KMS-11 (cell line): ENCODE data around the gene SPTAN1.
"Not testable (repeated sequence)": the region's sequence is repeated elsewhere in the genome, so short reads cannot be mapped to it uniquely, and the experiment has no call there.

Experiments
- H2AFZ ChIP-seq: fragments of 200-600 bp; sonication (generic); 2 replicates; pipeline ENCODE4 v1.6.1; 2016; ENCODE audit warnings: antibody characterized with exemption, mixed run types, low read depth
- H3K27ac ChIP-seq: fragments of 200-600 bp; sonication (generic); 2 replicates; pipeline ENCODE4 v1.6.1; 2016; ENCODE audit warnings: mild to moderate bottlenecking, mixed run types
- H3K27me3 ChIP-seq: fragments of 200-600 bp; sonication (generic); 2 replicates; pipeline ENCODE4 v1.6.1; 2017; ENCODE audit warnings: mild to moderate bottlenecking, low read depth, mixed run types, moderate library complexity; ENCODE audit not compliant: insufficient read depth
- H3K36me3 ChIP-seq: fragments of 200-600 bp; sonication (generic); 2 replicates; pipeline ENCODE4 v1.6.1; 2017; ENCODE audit warnings: mild to moderate bottlenecking, mixed run types; ENCODE audit not compliant: insufficient read depth
- H3K4me1 ChIP-seq: fragments of 200-600 bp; sonication (generic); 2 replicates; pipeline ENCODE4 v1.6.1; 2016; ENCODE audit warnings: mild to moderate bottlenecking, low read depth, mixed run types; ENCODE audit not compliant: poor library complexity, severe bottlenecking
- H3K4me2 ChIP-seq: fragments of 200-600 bp; sonication (generic); 2 replicates; pipeline ENCODE4 v1.7.0; 2016; ENCODE audit warnings: mild to moderate bottlenecking, mixed run types
- H3K4me3 ChIP-seq: fragments of 200-600 bp; sonication (generic); IDR thresholded peaks from 2 replicates; pipeline ENCODE4 v1.6.1; 2017; ENCODE audit warnings: low read depth, low read length, mixed read lengths; ENCODE audit not compliant: insufficient read depth
- H3K79me2 ChIP-seq: fragments of 200-600 bp; sonication (generic); 2 replicates; pipeline ENCODE4 v1.6.1; 2016; ENCODE audit warnings: low read depth, mixed run types; ENCODE audit not compliant: insufficient read depth
- H3K9ac ChIP-seq: fragments of 200-600 bp; sonication (generic); 2 replicates; pipeline ENCODE4 v1.6.1; 2016; ENCODE audit warnings: mild to moderate bottlenecking, mixed run types
- H4K20me1 ChIP-seq: fragments of 200-600 bp; sonication (generic); 2 replicates; pipeline ENCODE4 v1.6.1; 2016; ENCODE audit warnings: mild to moderate bottlenecking, mixed run types; ENCODE audit not compliant: insufficient read depth
- TF ChIP-seq, protein P1 (sequence below): fragments of 200-600 bp; sonication (generic); conservative IDR thresholded peaks from 2 replicates; pipeline ENCODE4 v1.6.1; 2017; ENCODE audit warnings: low read depth, mild to moderate bottlenecking, antibody characterized with exemption, low read length, moderate library complexity, mixed read lengths

Gene SPTAN1

GRCh38 chr9:128505414-128505765 is 47.0 kb upstream of the SPTAN1 start:
- H3K4me3 ChIP-seq: no peak overlapping the region
- TF ChIP-seq, protein P1, sequence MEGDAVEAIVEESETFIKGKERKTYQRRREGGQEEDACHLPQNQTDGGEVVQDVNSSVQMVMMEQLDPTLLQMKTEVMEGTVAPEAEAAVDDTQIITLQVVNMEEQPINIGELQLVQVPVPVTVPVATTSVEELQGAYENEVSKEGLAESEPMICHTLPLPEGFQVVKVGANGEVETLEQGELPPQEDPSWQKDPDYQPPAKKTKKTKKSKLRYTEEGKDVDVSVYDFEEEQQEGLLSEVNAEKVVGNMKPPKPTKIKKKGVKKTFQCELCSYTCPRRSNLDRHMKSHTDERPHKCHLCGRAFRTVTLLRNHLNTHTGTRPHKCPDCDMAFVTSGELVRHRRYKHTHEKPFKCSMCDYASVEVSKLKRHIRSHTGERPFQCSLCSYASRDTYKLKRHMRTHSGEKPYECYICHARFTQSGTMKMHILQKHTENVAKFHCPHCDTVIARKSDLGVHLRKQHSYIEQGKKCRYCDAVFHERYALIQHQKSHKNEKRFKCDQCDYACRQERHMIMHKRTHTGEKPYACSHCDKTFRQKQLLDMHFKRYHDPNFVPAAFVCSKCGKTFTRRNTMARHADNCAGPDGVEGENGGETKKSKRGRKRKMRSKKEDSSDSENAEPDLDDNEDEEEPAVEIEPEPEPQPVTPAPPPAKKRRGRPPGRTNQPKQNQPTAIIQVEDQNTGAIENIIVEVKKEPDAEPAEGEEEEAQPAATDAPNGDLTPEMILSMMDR: no peak
- H3K36me3 ChIP-seq: no peaks in the 10 kb centered on the region
- H4K20me1 ChIP-seq: no peaks in the 10 kb centered on the region
- H3K27me3 ChIP-seq: no peaks in the 10 kb centered on the region
- peak overlapping the region; percentile 75 for H2AFZ ChIP-seq
- H3K9ac ChIP-seq: peak overlapping the region; percentile 56; the same call in 1 of the 2 replicates
- H3K27ac ChIP-seq: no peak overlapping the region; the same call in 1 of the 2 replicates
- H3K79me2 ChIP-seq: peaks cover 20% of the 10 kb centered on the region
- peaks cover 19% of the 10 kb centered on the region for H3K4me1 ChIP-seq
- peak overlapping the region; percentile 92 for H3K4me2 ChIP-seq

- H3K79me2 ChIP-seq: peaks cover 20% of the 10 kb centered on the region
- not testable (repeated sequence) for H3K27ac ChIP-seq, H3K36me3 ChIP-seq, H2AFZ ChIP-seq, H3K4me3 ChIP-seq, H4K20me1 ChIP-seq, H3K9ac ChIP-seq, H3K27me3 ChIP-seq
- H3K4me1 ChIP-seq: peaks cover 19% of the 10 kb centered on the region
- peak overlapping the region; percentile 92 for H3K4me2 ChIP-seq
These were observed 46.5 kb upstream of the SPTAN1 start for GRCh38 chr9:128505906-128506305.

DNA sequence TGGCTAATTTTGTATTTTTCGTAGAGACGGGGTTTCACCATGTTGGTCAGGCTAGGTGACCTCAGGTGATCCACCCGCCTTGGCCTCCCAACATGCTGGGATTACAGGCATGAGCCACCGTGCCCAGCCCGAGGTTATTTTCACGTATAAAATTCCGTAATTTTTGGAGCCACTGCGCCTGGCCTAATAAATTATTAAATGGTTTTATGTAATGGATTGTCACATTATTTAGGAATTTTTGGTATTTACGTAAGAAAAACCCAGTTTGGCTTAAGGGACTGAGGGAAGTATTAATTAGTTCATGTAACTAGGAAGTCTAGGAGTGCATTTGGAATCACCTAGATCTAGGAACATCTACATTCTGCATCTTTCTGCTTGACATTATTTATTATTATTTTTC is 39.6 kb upstream of the SPTAN1 start:
- no peak overlapping the region for H3K4me2 ChIP-seq
- H3K27me3 ChIP-seq: no peaks in the 10 kb centered on the region
- H3K4me3 ChIP-seq: no peak overlapping the region
- no peaks in the 10 kb centered on the region for H4K20me1 ChIP-seq
- H3K4me1 ChIP-seq: peaks cover 6% of the 10 kb centered on the region
- TF ChIP-seq, protein P1: no peak
- H3K79me2 ChIP-seq: no peaks in the 10 kb centered on the region
- H2AFZ ChIP-seq: no peak overlapping the region
- no peak overlapping the region for H3K27ac ChIP-seq
- H3K36me3 ChIP-seq: peaks cover 13% of the 10 kb centered on the region; the same call in 1 of the 2 replicates
- H3K9ac ChIP-seq: no peak overlapping the region

DNA sequence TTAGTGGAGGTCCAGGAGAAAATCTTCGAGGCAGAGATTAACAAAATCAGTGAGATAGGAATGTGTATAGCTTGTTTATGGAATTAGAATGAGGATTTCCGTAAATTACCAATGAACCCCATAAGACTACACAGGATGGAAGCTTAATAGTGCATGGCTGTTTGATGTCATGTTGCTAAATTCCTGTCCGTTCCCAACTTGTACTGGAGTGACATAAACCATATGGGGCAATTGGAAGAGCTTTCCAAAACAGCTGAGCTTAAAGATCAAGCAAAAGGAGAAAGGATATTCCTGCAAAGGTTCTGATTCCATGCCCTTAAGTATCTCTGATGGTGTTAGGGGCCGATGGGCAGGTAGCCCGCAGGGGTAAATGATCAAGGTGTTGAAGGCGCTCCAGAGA is 30.4 kb upstream of the SPTAN1 start:
- H3K36me3 ChIP-seq: no peaks in the 10 kb centered on the region
- H3K27ac ChIP-seq: no peak overlapping the region
- H3K27me3 ChIP-seq: no peaks in the 10 kb centered on the region
- H3K4me2 ChIP-seq: no peak overlapping the region
- TF ChIP-seq, protein P1: no peak
- H3K9ac ChIP-seq: no peak overlapping the region
- no peak overlapping the region for H2AFZ ChIP-seq
- no peaks in the 10 kb centered on the region for H3K79me2 ChIP-seq
- no peaks in the 10 kb centered on the region for H3K4me1 ChIP-seq
- no peak overlapping the region for H3K4me3 ChIP-seq
- H4K20me1 ChIP-seq: no peaks in the 10 kb centered on the region

GRCh38 chr9:128523199-128523925 is 29.0 kb upstream of the SPTAN1 start:
- Histone ChIP-seq H3K4me2 (no peak overlapping the region), H3K79me2 (no peaks in the 10 kb centered on the region), H4K20me1 (no peaks in the 10 kb centered on the region), H2AFZ (no peak overlapping the region), H3K27ac (no peak overlapping the region), H3K9ac (no peak overlapping the region), H3K4me3 (no peak overlapping the region), H3K27me3 (no peaks in the 10 kb centered on the region), H3K4me1 (no peaks in the 10 kb centered on the region), H3K36me3 (no peaks in the 10 kb centered on the region)
- TF ChIP-seq, protein P1: no peak
